ENCODE data around the gene INPP5B.
"Not testable (repeated sequence)": the region's sequence is repeated elsewhere in the genome, so short reads cannot be mapped to it uniquely, and the experiment has no call there.

INPP5B gene

GRCh38 chr1:37910886-37911285, 36.0 kb downstream of the INPP5B start:
- DNase-seq = not testable (repeated sequence)

- not testable (repeated sequence) for DNase-seq
Observed at GRCh38 chr1:37908531-37908930, 38.3 kb downstream of the INPP5B start.

GRCh38 chr1:37907416-37908125, 39.3 kb downstream of the INPP5B start:
- DNase-seq = not testable (repeated sequence)

GRCh38 chr1:37906591-37906990, 40.3 kb downstream of the INPP5B start:
- not testable (repeated sequence) for DNase-seq

GRCh38 chr1:37905727-37906126, 41.1 kb downstream of the INPP5B start:
- no peak for DNase-seq

GRCh38 chr1:37903921-37904320, 42.9 kb downstream of the INPP5B start:
- not testable (repeated sequence) for DNase-seq

GRCh38 chr1:37902983-37903382, 43.9 kb downstream of the INPP5B start:
- no peak for DNase-seq

- DNase-seq = no peak
Observed at GRCh38 chr1:37901893-37902225, 45.0 kb downstream of the INPP5B start.

- no peak for DNase-seq
Observed at GRCh38 chr1:37901191-37901892, 45.5 kb downstream of the INPP5B start.

- not testable (repeated sequence) for DNase-seq
Observed at GRCh38 chr1:37897563-37897962, 49.3 kb downstream of the INPP5B start.

GRCh38 chr1:37893673-37894072, 53.2 kb downstream of the INPP5B start:
- no peak for DNase-seq

GRCh38 chr1:37892151-37893047, 54.5 kb downstream of the INPP5B start:
- DNase-seq = no peak

GRCh38 chr1:37890378-37891014, 56.4 kb downstream of the INPP5B start:
- no peak for DNase-seq

- DNase-seq = no peak
Observed at GRCh38 chr1:37888022-37888700, 58.7 kb downstream of the INPP5B start.

GRCh38 chr1:37884145-37884544, 62.7 kb downstream of the INPP5B start:
- DNase-seq = no peak

- no peak for DNase-seq
Observed at GRCh38 chr1:37883671-37884070, 63.2 kb downstream of the INPP5B start.

- DNase-seq = no peak
Observed at GRCh38 chr1:37879865-37880264, 67.0 kb downstream of the INPP5B start.

GRCh38 chr1:37878071-37878470, 68.8 kb downstream of the INPP5B start:
- DNase-seq = no peak

GRCh38 chr1:37875833-37876232, 71.0 kb downstream of the INPP5B start:
- DNase-seq = no peak

GRCh38 chr1:37872692-37873091, 74.2 kb downstream of the INPP5B start:
- DNase-seq = no peak

- DNase-seq = no peak
Observed at GRCh38 chr1:37868466-37868865, 78.4 kb downstream of the INPP5B start.

GRCh38 chr1:37867784-37868183, 79.1 kb downstream of the INPP5B start:
- DNase-seq = no peak
